ENCODE data around the gene HBEGF.

HBEGF gene

GRCh38 chr5:140319833-140320232, 26.6 kb downstream of the HBEGF start:
- H3K4me1 ChIP-seq (ENCODE audit: low read length) = no peaks in the 10 kb centered on the region
- H4K20me1 ChIP-seq (ENCODE audit: insufficient read depth, low read length) = no peaks in the 10 kb centered on the region
- H3K27ac ChIP-seq (ENCODE audit: low read length) = no peak overlapping the region
- no peak for TF ChIP-seq CTCF (IDR thresholded peaks at IDR 0.05; ENCODE audit: low read length)
- TF ChIP-seq EZH2phosphoT487 (IDR thresholded peaks at IDR 0.05; ENCODE audit: low read length) = no peak
- no peak for TF ChIP-seq EZH2 (optimal IDR thresholded peaks at IDR 0.05; ENCODE audit: low read depth, low read length)
- no peaks in the 10 kb centered on the region for H3K9me3 ChIP-seq (replicated peaks; ENCODE audit: insufficient read depth, low read length)
- no peaks in the 10 kb centered on the region for H3K9me2 ChIP-seq (replicated peaks; ENCODE audit: insufficient read depth, low read length)
- no peaks in the 10 kb centered on the region for H3F3A ChIP-seq (ENCODE audit: insufficient read depth, low read length)
- H3K79me2 ChIP-seq (ENCODE audit: low read length) = no peaks in the 10 kb centered on the region
- no peak for DNase-seq
- H3K4me3 ChIP-seq (ENCODE audit: low read length) = no peak overlapping the region
- H3K4me2 ChIP-seq (ENCODE audit: low read depth, low read length) = no peak overlapping the region
- H2AFZ ChIP-seq (ENCODE audit: low read length) = no peak overlapping the region
- no peak overlapping the region for H3K9ac ChIP-seq (ENCODE audit: low read length)
- no peaks in the 10 kb centered on the region for H3K36me3 ChIP-seq (replicated peaks; ENCODE audit: insufficient read depth, low read length)
- no peaks in the 10 kb centered on the region for H3K27me3 ChIP-seq (replicated peaks; ENCODE audit: insufficient read depth, low read length)

DNA sequence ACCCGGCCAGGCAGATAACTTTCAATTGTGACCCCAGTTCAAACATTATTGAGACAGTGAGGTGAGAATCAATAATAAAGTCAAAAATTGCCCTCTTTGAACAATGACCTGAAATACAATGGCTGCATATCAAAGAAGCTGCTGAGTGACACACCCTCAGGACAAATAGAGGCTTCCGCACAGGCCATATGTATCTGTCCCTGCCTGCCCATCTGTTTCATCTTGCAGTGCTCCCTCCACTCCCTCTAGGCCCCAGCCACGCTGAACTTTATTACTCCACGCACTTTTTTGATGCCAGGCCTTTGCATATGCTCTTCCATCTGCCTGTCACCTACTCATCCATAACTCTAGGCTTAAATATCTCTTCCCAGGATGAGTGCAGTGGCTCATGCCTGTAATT, 27.6 kb downstream of the HBEGF start:
- Histone ChIP-seq H3K4me3 (ENCODE audit: low read length) (no peak overlapping the region), H3F3A (ENCODE audit: insufficient read depth, low read length) (no peaks in the 10 kb centered on the region), H3K36me3 (replicated peaks; ENCODE audit: insufficient read depth, low read length) (no peaks in the 10 kb centered on the region), H2AFZ (ENCODE audit: low read length) (no peak overlapping the region), H3K27ac (ENCODE audit: low read length) (no peak overlapping the region), H3K79me2 (ENCODE audit: low read length) (no peaks in the 10 kb centered on the region), H3K9me3 (replicated peaks; ENCODE audit: insufficient read depth, low read length) (no peaks in the 10 kb centered on the region), H3K4me2 (ENCODE audit: low read depth, low read length) (no peak overlapping the region), H3K9ac (ENCODE audit: low read length) (no peak overlapping the region), H3K27me3 (replicated peaks; ENCODE audit: insufficient read depth, low read length) (no peaks in the 10 kb centered on the region), H4K20me1 (ENCODE audit: insufficient read depth, low read length) (no peaks in the 10 kb centered on the region), H3K9me2 (replicated peaks; ENCODE audit: insufficient read depth, low read length) (no peaks in the 10 kb centered on the region), H3K4me1 (ENCODE audit: low read length) (no peaks in the 10 kb centered on the region)
- no peak for TF ChIP-seq EZH2phosphoT487 (IDR thresholded peaks at IDR 0.05; ENCODE audit: low read length)
- TF ChIP-seq CTCF (IDR thresholded peaks at IDR 0.05; ENCODE audit: low read length) = no peak
- no peak for TF ChIP-seq EZH2 (optimal IDR thresholded peaks at IDR 0.05; ENCODE audit: low read depth, low read length)
- no peak for DNase-seq

- Histone ChIP-seq H3K9ac (ENCODE audit: low read length) (no peak overlapping the region), H3K4me2 (ENCODE audit: low read depth, low read length) (no peak overlapping the region), H3K4me3 (ENCODE audit: low read length) (no peak overlapping the region), H3K9me2 (replicated peaks; ENCODE audit: insufficient read depth, low read length) (no peaks in the 10 kb centered on the region), H2AFZ (ENCODE audit: low read length) (no peak overlapping the region), H3K4me1 (ENCODE audit: low read length) (no peaks in the 10 kb centered on the region), H3K9me3 (replicated peaks; ENCODE audit: insufficient read depth, low read length) (no peaks in the 10 kb centered on the region), H3K79me2 (ENCODE audit: low read length) (no peaks in the 10 kb centered on the region), H4K20me1 (ENCODE audit: insufficient read depth, low read length) (no peaks in the 10 kb centered on the region), H3K27ac (ENCODE audit: low read length) (no peak overlapping the region), H3K36me3 (replicated peaks; ENCODE audit: insufficient read depth, low read length) (no peaks in the 10 kb centered on the region), H3F3A (ENCODE audit: insufficient read depth, low read length) (no peaks in the 10 kb centered on the region), H3K27me3 (replicated peaks; ENCODE audit: insufficient read depth, low read length) (no peaks in the 10 kb centered on the region)
- no peak for DNase-seq
- TF ChIP-seq EZH2 (optimal IDR thresholded peaks at IDR 0.05; ENCODE audit: low read depth, low read length) (no peak), CTCF (IDR thresholded peaks at IDR 0.05; ENCODE audit: low read length) (no peak), EZH2phosphoT487 (IDR thresholded peaks at IDR 0.05; ENCODE audit: low read length) (no peak)
These were observed 28.5 kb downstream of the HBEGF start for GRCh38 chr5:140317859-140318258.

Measured in MM.1S (cell line).